Aorta (tissue), 5 donors: ENCODE results near the gene CPNE4. TPM values are rescaled to one million over a fixed set of nuclear protein-coding genes. Genes with fewer than 3 reads are reported as not detected.

Experiments used
- ATAC-seq: fragments of 200-7000 bp; cut with Tn5 transposase; one replicate; pipeline ENCODE4 v1.9.1; 2022; ENCODE audit warnings: moderate library complexity; ENCODE audit not compliant: low FRiP score
- DNase-seq, 2 donors: peaks; one replicate each; pipeline ENCODE4 v3.0.0-alpha.2; 2020
- H3K27ac ChIP-seq, 2 donors: one replicate each; pipeline ENCODE4 v1.5.1; 2013; ENCODE audit warnings: low read length in 2 of 2, mild to moderate bottlenecking in 2 of 2, moderate library complexity in 2 of 2, control low read depth in 1 of 2, inconsistent platforms in 1 of 2, low read depth in 1 of 2
- H3K27me3 ChIP-seq, 2 donors: one replicate each; pipeline ENCODE4 v1.6.1; 2013; ENCODE audit warnings: control low read depth in 1 of 2, low read length in 1 of 2, mild to moderate bottlenecking in 1 of 2, moderate library complexity in 1 of 2; ENCODE audit not compliant: insufficient read depth in 2 of 2, control insufficient read depth in 1 of 2
- H3K36me3 ChIP-seq, 2 donors: one replicate each; pipeline ENCODE4 v1.6.1; 2013; ENCODE audit warnings: control low read depth in 1 of 2, low read length in 1 of 2, mild to moderate bottlenecking in 1 of 2; ENCODE audit not compliant: insufficient read depth in 2 of 2, control insufficient read depth in 1 of 2
- H3K4me1 ChIP-seq, 2 donors: one replicate each; pipeline ENCODE4 v1.6.1; 2013; ENCODE audit warnings: low read length in 2 of 2, control low read depth in 1 of 2, mild to moderate bottlenecking in 1 of 2, moderate library complexity in 1 of 2; ENCODE audit not compliant: insufficient read depth in 2 of 2, control insufficient read depth in 1 of 2
- H3K4me3 ChIP-seq, 2 donors: one replicate each; pipeline ENCODE4 v1.5.1; 2013; ENCODE audit warnings: low read length in 2 of 2, control low read depth in 1 of 2, mild to moderate bottlenecking in 1 of 2
- H3K9me3 ChIP-seq: one replicate; pipeline ENCODE4 v1.6.1; 2013; ENCODE audit warnings: mild to moderate bottlenecking, low read length; ENCODE audit not compliant: control insufficient read depth
- WGBS, 2 donors: extraction: QIAGEN DNeasy Blood & Tissue Kit; methylation state at CpG; one replicate each; pipeline ENCODE4 v1.1.7; 2013; 5-methylcytosine and 5-hydroxymethylcytosine counted together
- intact Hi-C, 2 donors: fragments of 100-400 bp; cut with DNase I; formaldehyde crosslinking; loops; one replicate each; pipeline versions ENCODE4 v1.14.2 to v1.15.0; 2022
- polyA plus RNA-seq, 2 donors: library from polyadenylated mRNA; stranded (reverse); fragments of 200-250 nt; gene quantifications; one replicate each; pipeline ENCODE4 v1.2.3, GENCODE V29; 2013
- total RNA-seq, 2 donors: library from RNA; stranded (reverse); fragmentation: NEBNext Ultra II Directional; extraction: Animal tissue kit (Norgen Biotek cat#: 25700); gene quantifications; one replicate each; pipeline ENCODE4 v1.2.1, GENCODE V29; 2021
- donor health status: healthy with polysubstance abuse.
- donor health status: Bipolar disorder and iron deficiency.
- donor health status: DM: no; HTN: no; CAD: no.
- donor health status: DM: no; HTN: no; CAD: no.
- donor health status: DM: yes; HTN: yes; CAD: no.

The CPNE4 gene
- total and polyA plus RNA-seq, 4 donors, result 0.45 to 2.2 (median 1.1) TPM

GRCh38 chr3:131705099-131705498 is 329.7 kb downstream of the CPNE4 start:
- Histone ChIP-seq H3K4me3 (no peak overlapping the region), H3K9me3 (peaks cover 1% of the 10 kb centered on the region), H3K27ac (no peak overlapping the region), H3K36me3 (no peaks in the 10 kb centered on the region), H3K4me1 (no peaks in the 10 kb centered on the region), H3K27me3 (no peaks in the 10 kb centered on the region)
- WGBS, 2 donors, result 37 to 39% methylated on average over 1 of the region's 1 CpG
- DNase-seq (no peak), ATAC-seq (no peak)
- intact Hi-C loops, result no loop called here

GRCh38 chr3:131704098-131704497 is 330.7 kb downstream of the CPNE4 start:
- intact Hi-C loops, result no loop called here
- H3K4me1 ChIP-seq, result no peaks in the 10 kb centered on the region
- no peak for DNase-seq
- H3K9me3 ChIP-seq, result no peaks in the 10 kb centered on the region
- H3K27me3 ChIP-seq, result no peaks in the 10 kb centered on the region
- no peaks in the 10 kb centered on the region for H3K36me3 ChIP-seq
- H3K4me3 ChIP-seq, result no peak overlapping the region
- ATAC-seq, result no peak
- WGBS, 2 donors, result 37 to 42% methylated on average over 2 of the region's 2 CpGs
- H3K27ac ChIP-seq, result no peak overlapping the region

- DNase-seq (no peak), ATAC-seq (no peak)
- intact Hi-C loops, result no loop called here
- Histone ChIP-seq H3K9me3 (no peaks in the 10 kb centered on the region), H3K4me3 (no peak overlapping the region), H3K36me3 (no peaks in the 10 kb centered on the region), H3K27ac (no peak overlapping the region), H3K27me3 (no peaks in the 10 kb centered on the region), H3K4me1 (no peaks in the 10 kb centered on the region)
- WGBS, 2 donors, result 54% methylated on average over 2 of the region's 2 CpGs
Measured at GRCh38 chr3:131702146-131702545, 332.7 kb downstream of the CPNE4 start.

- 62 to 87% methylated on average over 2 of the region's 2 CpGs for WGBS, 2 donors
Measured at GRCh38 chr3:131701153-131701770, 333.6 kb downstream of the CPNE4 start.

GRCh38 chr3:131699001-131699400 is 335.8 kb downstream of the CPNE4 start:
- H3K4me3 ChIP-seq, result no peak overlapping the region
- H3K36me3 ChIP-seq, result no peaks in the 10 kb centered on the region
- no peak overlapping the region for H3K27ac ChIP-seq
- DNase-seq (no peak), ATAC-seq (no peak)
- no peaks in the 10 kb centered on the region for H3K9me3 ChIP-seq
- intact Hi-C loops, result no loop called here
- 43 to 58% methylated on average over 1 of the region's 1 CpG for WGBS, 2 donors
- no peaks in the 10 kb centered on the region for H3K27me3 ChIP-seq
- H3K4me1 ChIP-seq, result no peaks in the 10 kb centered on the region

More at GRCh38 chr3:131701153-131701770, 333.6 kb downstream of the CPNE4 start:
- intact Hi-C loops, result no loop called here
- H3K27ac ChIP-seq, result no peak overlapping the region
- H3K27me3 ChIP-seq, result no peaks in the 10 kb centered on the region
- H3K4me1 ChIP-seq, result no peaks in the 10 kb centered on the region
- no peak overlapping the region for H3K4me3 ChIP-seq
- no peaks in the 10 kb centered on the region for H3K36me3 ChIP-seq
- no peaks in the 10 kb centered on the region for H3K9me3 ChIP-seq
- DNase-seq (no peak), ATAC-seq (no peak)

GRCh38 chr3:131694376-131694775 is 340.4 kb downstream of the CPNE4 start:
- intact Hi-C loops, result no loop called here
- H3K27me3 ChIP-seq, result no peaks in the 10 kb centered on the region
- ATAC-seq, result no peak
- no peaks in the 10 kb centered on the region for H3K4me1 ChIP-seq
- no peaks in the 10 kb centered on the region for H3K9me3 ChIP-seq
- no peak overlapping the region for H3K27ac ChIP-seq
- no peak overlapping the region for H3K4me3 ChIP-seq
- H3K36me3 ChIP-seq, result no peaks in the 10 kb centered on the region
- 80 to 81% methylated on average over 4 of the region's 4 CpGs for WGBS, 2 donors
- no peak for DNase-seq

- H3K4me3 ChIP-seq, result no peak overlapping the region
- no peaks in the 10 kb centered on the region for H3K27me3 ChIP-seq
- H3K9me3 ChIP-seq, result no peaks in the 10 kb centered on the region
- no peak overlapping the region for H3K27ac ChIP-seq
- DNase-seq, result no peak
- no peak for ATAC-seq
- H3K36me3 ChIP-seq, result no peaks in the 10 kb centered on the region
- H3K4me1 ChIP-seq, result no peaks in the 10 kb centered on the region
- intact Hi-C loops, result no loop called here
Measured at GRCh38 chr3:131692356-131692755, 342.5 kb downstream of the CPNE4 start.

- H3K4me3 ChIP-seq, result no peak overlapping the region
- no peak overlapping the region for H3K27ac ChIP-seq
- H3K27me3 ChIP-seq, result no peaks in the 10 kb centered on the region
- no peaks in the 10 kb centered on the region for H3K36me3 ChIP-seq
- WGBS, 2 donors, result 82 to 83% methylated on average over 6 of the region's 6 CpGs
- DNase-seq (no peak), ATAC-seq (no peak)
- intact Hi-C loops, result no loop called here
- no peaks in the 10 kb centered on the region for H3K9me3 ChIP-seq
- no peaks in the 10 kb centered on the region for H3K4me1 ChIP-seq
Measured at GRCh38 chr3:131690800-131691199, 344.0 kb downstream of the CPNE4 start.

- WGBS, 2 donors, result 51 to 55% methylated on average over 3 of the region's 3 CpGs
- no peaks in the 10 kb centered on the region for H3K36me3 ChIP-seq
- H3K4me3 ChIP-seq, result no peak overlapping the region
- no peaks in the 10 kb centered on the region for H3K9me3 ChIP-seq
- H3K4me1 ChIP-seq, result no peaks in the 10 kb centered on the region
- H3K27me3 ChIP-seq, result no peaks in the 10 kb centered on the region
- ATAC-seq, result no peak
- no peak overlapping the region for H3K27ac ChIP-seq
- intact Hi-C loops, result no loop called here
- DNase-seq, result no peak
Measured at GRCh38 chr3:131688370-131688769, 346.4 kb downstream of the CPNE4 start.
